SHP77 (cell line): Measurements from ENCODE around the gene HSD17B3.
A peak's percentile ranks its signal among the peaks of the same experiment; 100 is the strongest.
"Not testable (repeated sequence)": the region's sequence is repeated elsewhere in the genome, so short reads cannot be mapped to it uniquely, and the experiment has no call there.

Experiments used
- DNase-seq, 2 experiments: peaks; one replicate each; lab custom pipeline; 2025; lab: John Stamatoyannopoulos, UW

Gene HSD17B3

DNA sequence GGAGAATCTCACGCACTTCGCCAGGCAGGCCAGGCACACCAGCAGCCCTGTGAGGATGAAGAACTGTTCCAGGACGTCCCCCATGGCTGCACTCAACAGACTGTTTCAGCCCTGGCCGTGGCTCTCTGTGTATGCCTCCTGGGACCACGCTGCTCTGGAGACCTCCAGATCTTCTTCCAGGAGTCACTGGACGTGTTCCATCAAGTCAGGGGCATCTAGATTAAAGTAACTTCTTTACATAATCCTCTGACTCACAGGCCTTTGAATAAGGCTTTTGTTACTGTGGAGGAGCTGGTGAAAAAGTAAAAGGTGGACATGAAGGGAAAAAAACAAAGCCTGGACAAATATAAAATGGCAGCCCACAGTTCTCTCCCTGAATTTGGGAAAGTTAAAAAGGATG is at the start of gene HSD17B3:
TSS of gene HSD17B3 (minus strand) at position 156 of the 400 bp plus-strand sequence. CDS start at position 84, 72 bp downstream.
- DNase-seq, result no peak

GRCh38 chr9:96350866-96351265 is 48.9 kb upstream of the HSD17B3 start:
- DNase-seq, result no peak

GRCh38 chr9:96348261-96348660 is 46.3 kb upstream of the HSD17B3 start:
- no peak for DNase-seq

GRCh38 chr9:96345551-96345950 is 43.6 kb upstream of the HSD17B3 start:
- no peak for DNase-seq

DNA sequence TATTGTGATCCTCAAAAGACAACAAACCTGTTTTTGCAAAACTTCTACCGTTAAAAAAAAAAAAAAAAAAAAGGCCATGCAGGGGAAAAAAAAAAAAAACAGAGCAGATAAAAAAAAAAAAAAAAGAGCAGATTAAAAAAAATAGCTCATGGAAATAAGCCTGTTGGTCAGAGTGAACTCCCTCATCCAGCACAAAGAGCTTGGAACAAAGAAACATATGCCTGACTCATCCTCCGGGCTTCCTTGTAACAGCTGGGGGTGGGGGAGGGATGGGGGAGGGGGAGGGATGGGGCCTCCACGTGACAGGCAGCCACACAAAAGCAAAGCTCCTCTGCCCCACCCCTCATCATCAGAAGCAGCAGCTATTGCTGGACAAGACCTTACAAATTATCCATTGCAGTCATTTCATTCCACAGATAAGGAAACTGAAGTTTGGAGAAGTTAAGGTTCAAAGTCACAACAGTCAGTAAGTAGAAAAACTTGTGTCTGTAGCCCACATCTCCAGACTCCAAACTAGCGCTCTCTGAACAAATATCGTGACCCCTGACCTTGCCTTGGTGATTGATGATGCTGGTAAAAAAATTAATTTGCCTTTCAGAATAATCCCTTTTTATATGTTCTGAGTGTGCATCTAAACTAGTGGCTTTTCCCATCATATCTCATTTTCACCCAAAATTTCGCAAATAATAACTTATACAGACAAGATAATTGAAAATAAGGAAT is 42.6 kb upstream of the HSD17B3 start:
- DNase-seq, result peak; percentile 9 to 55

DNA sequence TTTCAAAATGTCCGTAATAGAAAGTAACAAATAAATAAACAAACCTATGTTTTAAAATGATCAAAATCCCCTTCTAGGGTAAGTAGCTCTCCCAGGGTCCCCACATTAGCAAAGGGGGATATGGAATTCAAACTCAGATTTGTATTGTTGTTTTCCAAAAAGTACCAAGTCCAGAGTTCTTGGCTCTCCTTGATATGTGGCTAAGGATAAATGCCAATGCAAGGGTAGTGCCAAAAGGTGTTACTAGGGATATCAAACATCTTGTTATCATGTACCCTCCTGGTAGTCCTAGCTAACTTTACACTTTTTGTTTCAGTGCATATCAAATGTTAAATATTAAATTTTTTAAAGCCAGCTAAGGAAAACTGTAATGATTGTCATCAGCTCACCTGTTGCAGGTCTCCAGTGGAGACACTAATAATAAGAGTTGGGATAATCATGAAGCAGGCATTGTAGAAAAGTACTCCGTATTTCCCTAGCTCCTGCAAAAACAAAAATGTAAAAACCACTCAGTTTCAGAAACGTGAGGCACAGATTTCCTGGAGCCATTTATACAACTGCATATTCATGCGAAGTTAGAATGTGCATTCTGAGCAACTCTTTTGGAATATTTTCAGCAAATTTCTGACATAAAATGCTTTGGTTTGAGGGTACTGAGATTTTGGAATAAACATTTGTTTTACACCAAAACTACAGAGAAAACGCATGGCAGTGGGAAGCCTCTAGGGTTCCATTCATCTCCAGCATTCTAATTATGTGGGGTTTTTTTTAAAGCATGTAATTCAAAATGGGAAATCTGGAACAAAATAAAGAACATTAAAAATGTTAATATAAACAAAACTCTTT is 41.8 kb upstream of the HSD17B3 start:
- DNase-seq, result no peak

DNA sequence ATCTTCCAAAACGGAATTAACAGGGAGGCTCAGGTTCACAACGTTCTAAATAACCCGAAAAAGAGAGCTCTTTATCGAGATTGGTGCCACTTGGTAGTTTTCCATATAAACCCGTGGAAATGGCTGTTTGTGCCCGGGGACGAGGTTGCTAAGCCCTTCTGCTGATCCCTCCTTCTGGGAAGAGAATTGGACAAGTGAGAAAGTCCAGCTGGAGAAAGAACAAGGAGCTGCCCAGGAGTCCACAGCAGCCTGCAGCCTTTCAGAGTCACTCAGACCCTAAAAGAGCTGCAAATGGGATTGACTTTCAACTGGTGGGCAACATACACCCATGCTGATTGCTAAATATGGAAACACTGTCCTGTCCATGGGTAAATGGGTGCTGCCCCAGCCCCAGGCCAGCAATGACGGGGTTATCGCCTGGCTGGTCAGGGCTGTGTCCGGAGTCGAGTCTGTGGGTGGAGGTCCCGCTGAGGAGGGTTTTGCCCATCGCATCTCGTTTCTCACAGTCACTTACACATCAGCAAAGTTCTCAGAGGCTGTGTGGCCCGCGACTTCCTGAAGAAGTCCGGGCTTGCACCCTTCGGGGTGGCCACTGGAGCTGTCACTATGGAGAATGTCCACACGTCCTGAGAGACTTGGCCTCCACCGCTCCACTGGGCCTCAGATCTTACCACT is 40.7 kb upstream of the HSD17B3 start:
- no peak for DNase-seq

DNA sequence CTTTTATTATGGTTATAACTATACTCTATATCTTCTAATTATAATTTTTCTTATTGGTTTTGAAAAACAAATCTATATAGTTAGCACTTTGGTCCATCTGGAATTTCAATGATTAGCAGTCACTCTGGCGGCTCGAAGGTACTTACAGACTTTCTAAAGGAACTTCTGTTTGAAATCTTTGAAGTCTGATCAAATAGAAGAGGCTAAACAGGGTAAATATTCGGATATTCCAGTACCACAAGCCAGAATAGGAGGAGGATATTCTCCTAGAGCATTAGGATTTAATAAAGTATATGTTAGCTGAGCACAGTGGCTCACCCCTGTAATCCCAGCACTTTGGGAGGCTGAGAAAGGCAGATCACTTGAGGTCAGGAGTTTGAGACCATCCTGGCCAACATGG is 38.7 kb upstream of the HSD17B3 start:
- no peak for DNase-seq

- DNase-seq, result no peak
Observed at GRCh38 chr9:96338299-96338698, 36.3 kb upstream of the HSD17B3 start.

DNA sequence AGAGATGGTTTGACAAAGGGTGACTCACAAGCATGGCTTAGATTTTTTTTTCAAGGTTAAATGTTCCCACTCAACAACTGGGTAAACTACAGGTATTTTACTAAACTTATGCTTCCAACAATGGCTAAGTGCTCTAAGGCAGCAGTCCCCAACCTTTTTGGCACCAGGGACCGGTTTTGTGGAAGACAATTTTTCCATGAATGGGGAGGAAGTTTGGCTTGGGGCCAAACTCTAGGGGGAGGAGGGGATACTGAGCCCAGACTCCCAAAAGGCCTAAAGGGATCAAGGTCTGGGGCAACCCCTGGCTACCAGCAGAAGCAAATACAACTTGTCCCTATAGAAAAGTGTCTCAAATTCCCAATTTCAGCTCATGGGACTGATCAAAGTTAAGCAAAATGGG is 32.0 kb upstream of the HSD17B3 start:
- DNase-seq, result no peak

DNA sequence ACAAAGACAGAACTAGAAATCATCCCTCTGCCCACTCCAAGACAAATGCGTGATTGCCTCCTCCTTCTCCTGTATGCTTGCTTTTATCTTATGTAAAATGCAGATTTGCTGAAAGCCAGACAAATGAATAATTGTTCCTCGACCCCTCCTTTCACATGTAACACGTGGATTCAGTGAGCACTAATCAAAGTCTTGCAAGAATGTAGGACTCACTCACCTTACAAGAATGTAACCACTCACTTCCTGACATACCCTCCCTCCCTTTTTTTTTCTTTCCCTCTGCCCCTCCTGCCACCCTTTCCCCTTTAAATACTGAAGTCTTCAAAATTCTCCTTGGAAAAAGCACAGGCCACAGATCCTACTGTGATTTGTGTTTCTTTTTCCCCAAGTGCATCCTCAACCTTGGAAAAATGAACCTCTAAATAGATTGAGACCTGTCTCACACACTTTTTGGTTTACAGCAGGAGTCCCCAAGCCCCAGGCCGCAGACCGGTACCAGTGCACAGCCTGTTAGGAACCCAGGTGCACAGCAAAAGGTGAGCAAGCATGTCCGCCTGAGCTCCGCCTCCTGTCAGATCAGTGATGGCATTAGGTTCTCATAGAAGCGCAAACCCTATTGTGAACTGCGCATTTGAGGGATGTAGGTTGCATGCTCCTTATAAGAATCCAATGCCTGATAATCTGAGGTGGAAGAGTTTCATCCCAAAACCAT is 29.4 kb upstream of the HSD17B3 start:
- DNase-seq, result no peak

- DNase-seq, result peak; percentile 4 to 24
Observed at GRCh38 chr9:96327694-96328352, 25.8 kb upstream of the HSD17B3 start.

- no peak for DNase-seq
Observed at GRCh38 chr9:96323169-96323568, 21.2 kb upstream of the HSD17B3 start.

- not testable (repeated sequence) for DNase-seq
Observed at GRCh38 chr9:96322736-96323135, 20.8 kb upstream of the HSD17B3 start.

GRCh38 chr9:96322210-96322609 is 20.2 kb upstream of the HSD17B3 start:
- not testable (repeated sequence) for DNase-seq

GRCh38 chr9:96321515-96321914 is 19.5 kb upstream of the HSD17B3 start:
- no peak for DNase-seq

GRCh38 chr9:96320749-96321280 is 18.8 kb upstream of the HSD17B3 start:
- DNase-seq, result no peak

DNA sequence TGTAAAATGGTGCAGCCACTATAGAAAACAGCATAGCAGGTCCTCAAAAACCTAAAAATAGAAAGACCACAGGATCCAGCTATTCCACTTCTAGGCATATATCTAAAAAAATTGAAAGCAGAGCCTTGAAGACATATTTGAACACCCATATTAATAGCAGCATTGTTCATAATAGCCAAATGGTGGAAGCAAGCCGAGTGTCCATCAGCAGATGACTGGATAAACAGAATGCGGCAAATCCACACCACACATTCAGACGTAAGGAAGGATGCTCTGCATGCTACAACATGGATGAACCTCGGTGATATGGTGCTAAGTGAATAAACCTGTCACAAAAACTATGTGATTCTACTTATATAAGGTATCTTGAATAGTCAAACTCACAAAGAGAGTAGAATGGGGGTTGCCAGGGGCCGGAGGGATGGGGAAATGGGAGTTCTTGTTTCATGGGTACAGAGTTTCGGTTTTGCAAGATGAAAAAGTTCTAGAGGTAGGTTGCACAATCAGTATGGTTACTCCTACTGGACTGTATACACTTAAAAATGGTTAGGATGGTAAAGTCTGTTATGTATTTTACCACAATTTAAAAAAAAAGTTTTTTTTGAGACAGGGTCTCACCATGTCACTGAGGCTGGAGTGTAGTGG is 17.1 kb upstream of the HSD17B3 start:
- DNase-seq, result no peak

GRCh38 chr9:96317335-96317980 is 15.5 kb upstream of the HSD17B3 start:
- peak; percentile 18 to 26 for DNase-seq

- DNase-seq, result no peak
Observed at GRCh38 chr9:96309850-96310249, 7.9 kb upstream of the HSD17B3 start.
